ENCODE data around the gene GBGT1. TPM values are rescaled to one million over a fixed set of nuclear protein-coding genes. Genes with fewer than 3 reads are reported as not detected.

The GBGT1 gene
- polyA plus RNA-seq, 1 of the 3 experiments (the other 2 are of a cell fraction): 0.51 TPM

- TF ChIP-seq NRF1 (IDR thresholded peaks at IDR 0.05; ENCODE audit: low read depth, low read length) (no peak), YY1 (IDR thresholded peaks at IDR 0.05; ENCODE audit: low read depth) (no peak), EP300 (IDR thresholded peaks at IDR 0.05; ENCODE audit: borderline replicate concordance in 1 of 2, low read depth in 1 of 2, low read length in 1 of 2) (peak; percentile 48 to 81; a peak in 2 of 4 replicates), RFX5 (IDR thresholded peaks at IDR 0.05; ENCODE audit: low read length) (no peak), ELF1 (IDR thresholded peaks at IDR 0.05) (no peak; the same call in 1 of the 2 replicates), SIN3A (IDR thresholded peaks at IDR 0.05; ENCODE audit: borderline replicate concordance, low read depth, low read length) (peak; percentile 95)
These were observed 29.9 kb downstream of the GBGT1 start (continued) for GRCh38 chr9:133133681-133134387.

GRCh38 chr9:133132174-133132573, 31.5 kb downstream of the GBGT1 start:
- Histone ChIP-seq H3K9me2 (no peaks in the 10 kb centered on the region), H3K4me2 (no peak overlapping the region), H3K79me2 (ENCODE audit: insufficient read depth) (peaks cover 9% of the 10 kb centered on the region; the same call in 1 of the 2 replicates), H3K9me3 (no peaks in the 10 kb centered on the region), H3K36me3 (replicated peaks in 1 of 2; ENCODE audit: control insufficient read depth in 1 of 2, insufficient read depth in 2 of 2, low read length in 1 of 2) (no peaks in the 10 kb centered on the region), H4K20me1 (ENCODE audit: insufficient read depth) (peaks cover 61% of the 10 kb centered on the region), H3F3A (replicated peaks; ENCODE audit: insufficient read depth) (peaks cover 23% of the 10 kb centered on the region), H3K27me3 (ENCODE audit: insufficient read depth) (no peaks in the 10 kb centered on the region), H3K4me1 (ENCODE audit: control insufficient read depth in 1 of 2, insufficient read depth in 2 of 2, low read depth in 1 of 2, low read length in 1 of 2) (peaks cover 27 to 62% of the 10 kb centered on the region in 2 experiments; a peak in 3 of 4 replicates), H3K4me3 (ENCODE audit: low read depth in 2 of 2, low read length in 1 of 2) (no peak overlapping the region), H3K27ac (ENCODE audit: low read depth in 2 of 2, low read length in 1 of 2) (peak overlapping the region in 1 of 2 experiments; percentile 51; a peak in 1 of 4 replicates), H3K9ac (no peak overlapping the region), H2AFZ (ENCODE audit: low read depth) (no peak overlapping the region)
- CTCF ChIA-PET: interaction anchor here (1.4 to 12.1 kb wide), 5 partner anchors 14 to 29 kb away, joined by 5 to 163 read pairs (median 16); no protein-coding TSS in a partner anchor
- 98% methylated on average over 8 of the region's 16 CpGs for WGBS (ENCODE audit: low lambda C conversion rate)
- no peak for TF ChIP-seq USF2 (IDR thresholded peaks at IDR 0.05; ENCODE audit: borderline replicate concordance, low read depth, low read length)
- TF ChIP-seq EP300 (IDR thresholded peaks at IDR 0.05; ENCODE audit: borderline replicate concordance in 1 of 2, low read depth in 1 of 2, low read length in 1 of 2): no peak
- TF ChIP-seq FOXM1 (IDR thresholded peaks at IDR 0.05; ENCODE audit: low read depth): no peak
- no peak for TF ChIP-seq MXI1 (IDR thresholded peaks at IDR 0.05; ENCODE audit: low read depth, low read length)
- no peak for TF ChIP-seq SIN3A (IDR thresholded peaks at IDR 0.05; ENCODE audit: borderline replicate concordance, low read depth, low read length)
- TF ChIP-seq USF1 (IDR thresholded peaks at IDR 0.05; ENCODE audit: borderline replicate concordance, low read depth): no peak
- no peak for TF ChIP-seq CHD2 (IDR thresholded peaks at IDR 0.05; ENCODE audit: low read length, partially characterized antibody)
- TF ChIP-seq GABPA (IDR thresholded peaks at IDR 0.05; ENCODE audit: low read depth): no peak
- TF ChIP-seq RCOR1 (IDR thresholded peaks at IDR 0.05; ENCODE audit: low read length): no peak
- TF ChIP-seq FOXJ3 (CRISPR knock-in tag; IDR thresholded peaks at IDR 0.05): no peak
- TF ChIP-seq REST (IDR thresholded peaks at IDR 0.05; ENCODE audit: low read depth, low read length): no peak
- no peak for TF ChIP-seq TEAD4 (IDR thresholded peaks at IDR 0.05; ENCODE audit: borderline replicate concordance, insufficient read depth)
- POLR2A ChIA-PET: interaction anchor here (2.9 kb wide), 1 partner anchor 13 kb away, joined by 51 read pairs; the partner anchor contains the start of gene RALGDS
- DNase-seq: no peak
